KG1 (cell line): ENCODE results near the gene BDKRB2.

Experiments used
- DNase-seq: peaks from one replicate; lab custom pipeline; 2025; lab: John Stamatoyannopoulos, UW

The BDKRB2 gene

GRCh38 chr14:96198430-96199130 is 6.1 kb upstream of the BDKRB2 start:
- no peak for DNase-seq

GRCh38 chr14:96201157-96201556 is 3.5 kb upstream of the BDKRB2 start:
- no peak for DNase-seq

- no peak for DNase-seq
Observed at GRCh38 chr14:96201965-96202364, 2.7 kb upstream of the BDKRB2 start.

- DNase-seq, result no peak
Observed at GRCh38 chr14:96202441-96203094, 2.1 kb upstream of the BDKRB2 start.

GRCh38 chr14:96203116-96203515 is 1.5 kb upstream of the BDKRB2 start:
- no peak for DNase-seq

GRCh38 chr14:96203635-96204034 is 1.0 kb upstream of the BDKRB2 start:
- no peak for DNase-seq

- DNase-seq, result no peak
Observed at GRCh38 chr14:96205059-96205977, 679 bp downstream of the BDKRB2 start.

- DNase-seq, result no peak
Observed at GRCh38 chr14:96205978-96206360, 1.3 kb downstream of the BDKRB2 start.

GRCh38 chr14:96206461-96206860 is 1.8 kb downstream of the BDKRB2 start:
- DNase-seq, result no peak

GRCh38 chr14:96207686-96208085 is 3.0 kb downstream of the BDKRB2 start:
- DNase-seq, result no peak

- DNase-seq, result no peak
Observed at GRCh38 chr14:96208739-96209138, 4.1 kb downstream of the BDKRB2 start.

GRCh38 chr14:96212140-96212539 is 7.5 kb downstream of the BDKRB2 start:
- no peak for DNase-seq

GRCh38 chr14:96212896-96213295 is 8.3 kb downstream of the BDKRB2 start:
- no peak for DNase-seq

GRCh38 chr14:96213871-96214465 is 9.3 kb downstream of the BDKRB2 start:
- DNase-seq, result no peak

GRCh38 chr14:96214793-96215192 is 10.2 kb downstream of the BDKRB2 start:
- no peak for DNase-seq

- no peak for DNase-seq
Observed at GRCh38 chr14:96215452-96216244, 11.0 kb downstream of the BDKRB2 start.

GRCh38 chr14:96216627-96217026 is 12.0 kb downstream of the BDKRB2 start:
- DNase-seq, result no peak

GRCh38 chr14:96217376-96217913 is 12.8 kb downstream of the BDKRB2 start:
- DNase-seq, result no peak

- DNase-seq, result no peak
Observed at GRCh38 chr14:96221109-96221650, 16.5 kb downstream of the BDKRB2 start.

- DNase-seq, result no peak
Observed at GRCh38 chr14:96221841-96222240, 17.2 kb downstream of the BDKRB2 start.
